Activated CD8-positive, alpha-beta memory T cell treated with anti-CD3 and anti-CD28 coated beads for 24 hours (primary cell): ENCODE data around the gene LPCAT1.

Experiments used
- DNase-seq: peaks from one replicate; pipeline ENCODE4 v3.0.0-alpha.2; 2020

Gene LPCAT1

GRCh38 chr5:1554410-1554967 lies 30.7 kb upstream of the LPCAT1 start:
- DNase-seq: peak; percentile 38

GRCh38 chr5:1553539-1554409 lies 30.0 kb upstream of the LPCAT1 start:
- DNase-seq: peak; percentile 48

GRCh38 chr5:1552521-1553255 lies 28.9 kb upstream of the LPCAT1 start:
- peak; percentile 38 for DNase-seq

GRCh38 chr5:1551426-1552301 lies 27.9 kb upstream of the LPCAT1 start:
- DNase-seq: peak; percentile 26

GRCh38 chr5:1550287-1551076 lies 26.7 kb upstream of the LPCAT1 start:
- DNase-seq: peak; percentile 38

GRCh38 chr5:1549475-1550030 lies 25.8 kb upstream of the LPCAT1 start:
- DNase-seq: no peak

- peak; percentile 37 for DNase-seq
Measured at GRCh38 chr5:1548702-1549474, 25.1 kb upstream of the LPCAT1 start.

GRCh38 chr5:1547655-1548054 lies 23.9 kb upstream of the LPCAT1 start:
- peak; percentile 37 for DNase-seq

- peak; percentile 24 for DNase-seq
Measured at GRCh38 chr5:1547236-1547635, 23.5 kb upstream of the LPCAT1 start.

- DNase-seq: peak; percentile 52
Measured at GRCh38 chr5:1546556-1546955, 22.8 kb upstream of the LPCAT1 start.

GRCh38 chr5:1545805-1546355 lies 22.1 kb upstream of the LPCAT1 start:
- no peak for DNase-seq

GRCh38 chr5:1545126-1545804 lies 21.5 kb upstream of the LPCAT1 start:
- no peak for DNase-seq

- DNase-seq: peak; percentile 37
Measured at GRCh38 chr5:1544294-1544961, 20.7 kb upstream of the LPCAT1 start.

- peak; percentile 35 for DNase-seq
Measured at GRCh38 chr5:1543398-1544293, 19.9 kb upstream of the LPCAT1 start.

GRCh38 chr5:1542781-1543180 lies 19.0 kb upstream of the LPCAT1 start:
- peak; percentile 21 for DNase-seq

- no peak for DNase-seq
Measured at GRCh38 chr5:1541702-1542400, 18.1 kb upstream of the LPCAT1 start.
